RCC 7860 (cell line): ENCODE data around the gene SEC16B.
A peak's percentile ranks its signal among the peaks of the same experiment; 100 is the strongest.

ENCODE experiments used
- DNase-seq: peaks from one replicate; pipeline ENCODE4 v3.0.0-alpha.2; 2015; ENCODE audit warnings: low spot score
- FAIRE-seq: peaks from 2 replicates; lab custom pipeline; 2012; peaks lifted over from hg19 to GRCh38; lab: Jason Lieb, UNC

The SEC16B gene

GRCh38 chr1:177981200-177981599, 11.3 kb upstream of the SEC16B start:
- FAIRE-seq, result peak; percentile 83
- DNase-seq, result peak; percentile 67

GRCh38 chr1:177979272-177979671, 9.4 kb upstream of the SEC16B start:
- no peak for DNase-seq
- FAIRE-seq, result no peak

DNA sequence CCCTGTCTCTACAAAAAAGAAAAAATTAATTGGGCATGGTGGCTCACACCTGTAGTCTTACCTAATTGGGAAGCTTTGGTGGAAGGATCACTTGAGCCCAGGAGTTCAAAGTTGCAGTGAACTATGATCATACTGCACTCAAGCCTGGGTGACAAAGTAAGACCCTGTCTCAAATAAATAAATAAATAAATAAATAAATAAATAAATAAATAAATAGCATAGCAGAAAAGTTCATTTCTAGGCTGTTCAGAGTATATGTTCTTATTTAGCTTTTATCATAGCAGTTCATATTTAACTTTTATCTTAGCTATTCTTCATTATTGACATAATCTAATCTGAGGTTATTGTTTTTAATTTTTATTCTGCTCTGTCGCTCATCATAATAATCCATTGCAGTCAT, 8.7 kb upstream of the SEC16B start:
- DNase-seq, result no peak
- no peak for FAIRE-seq

GRCh38 chr1:177977141-177977540, 7.3 kb upstream of the SEC16B start:
- DNase-seq (no peak), FAIRE-seq (no peak)

DNA sequence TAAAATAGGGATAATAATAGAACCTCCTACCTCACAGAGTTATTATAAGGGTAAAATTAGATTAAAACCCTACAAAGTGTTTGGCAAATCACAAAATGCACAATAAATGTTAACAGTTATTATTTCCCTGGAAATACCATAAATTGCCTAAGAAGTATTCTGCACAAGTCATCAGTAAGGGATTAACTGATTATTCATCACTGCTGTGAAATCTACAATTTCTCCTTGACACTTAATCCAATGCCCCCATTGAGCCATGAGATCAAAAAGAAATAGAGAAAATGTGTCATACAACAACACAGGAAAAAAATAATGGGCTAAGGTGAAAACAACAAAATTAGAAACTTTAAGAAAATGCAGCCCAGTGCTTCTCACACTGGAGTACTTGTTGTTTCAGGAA, 6.7 kb upstream of the SEC16B start:
- DNase-seq, result peak; percentile 46
- no peak for FAIRE-seq

- peak; percentile 97 for FAIRE-seq
- DNase-seq, result peak; percentile 99
Measured at GRCh38 chr1:177975588-177976495, 6.0 kb upstream of the SEC16B start.

DNA sequence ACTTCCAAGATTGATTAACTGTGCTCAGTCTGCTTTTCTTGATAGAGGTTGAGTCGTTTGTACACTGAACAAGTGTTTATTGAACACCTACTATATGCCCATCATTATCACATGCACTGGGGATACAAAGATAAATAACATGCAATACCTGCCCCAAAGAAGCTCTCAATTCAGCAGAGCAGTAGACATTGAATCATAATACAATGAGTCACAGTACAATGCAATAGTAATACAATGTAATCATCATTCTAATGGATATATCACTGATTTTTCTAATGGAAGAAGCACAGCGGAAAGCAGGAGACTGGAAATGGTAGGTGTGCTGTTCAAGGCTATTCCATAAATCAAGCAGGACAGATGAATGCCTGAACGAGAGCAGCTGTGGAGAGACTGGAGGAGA, 3.7 kb upstream of the SEC16B start:
- FAIRE-seq, result no peak

DNA sequence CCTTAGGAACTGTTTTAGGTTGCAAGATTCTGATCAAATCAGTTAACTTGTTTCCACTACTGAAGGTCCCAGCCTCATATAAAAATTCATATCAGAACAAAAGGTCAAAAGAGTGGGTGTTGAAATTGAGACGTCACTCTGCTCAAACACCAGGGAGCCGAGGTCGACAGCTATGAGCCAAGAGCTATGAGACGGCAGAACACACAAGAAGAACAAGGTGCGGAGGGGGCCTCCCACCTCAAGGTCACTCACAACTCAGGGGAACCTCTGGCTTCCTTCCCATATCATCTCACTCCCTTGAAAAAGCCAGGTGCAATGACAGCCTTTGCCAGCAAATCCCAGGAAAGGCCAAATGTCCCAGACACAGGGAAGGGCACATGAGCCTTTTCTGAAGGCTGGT, 749 bp downstream of the SEC16B start:
- FAIRE-seq, result no peak

More for the DNA sequence above, 3.7 kb upstream of the SEC16B start:
- DNase-seq, result no peak

GRCh38 chr1:177966199-177966598, 3.7 kb downstream of the SEC16B start:
- DNase-seq (no peak), FAIRE-seq (no peak)

More for the DNA sequence above, 749 bp downstream of the SEC16B start:
- DNase-seq, result no peak

- DNase-seq (no peak), FAIRE-seq (no peak)
Measured at GRCh38 chr1:177965293-177965692, 4.6 kb downstream of the SEC16B start.

GRCh38 chr1:177964336-177964735, 5.5 kb downstream of the SEC16B start:
- FAIRE-seq, result no peak
- DNase-seq, result no peak

GRCh38 chr1:177960939-177961622, 8.8 kb downstream of the SEC16B start:
- no peak for DNase-seq
- no peak for FAIRE-seq

DNA sequence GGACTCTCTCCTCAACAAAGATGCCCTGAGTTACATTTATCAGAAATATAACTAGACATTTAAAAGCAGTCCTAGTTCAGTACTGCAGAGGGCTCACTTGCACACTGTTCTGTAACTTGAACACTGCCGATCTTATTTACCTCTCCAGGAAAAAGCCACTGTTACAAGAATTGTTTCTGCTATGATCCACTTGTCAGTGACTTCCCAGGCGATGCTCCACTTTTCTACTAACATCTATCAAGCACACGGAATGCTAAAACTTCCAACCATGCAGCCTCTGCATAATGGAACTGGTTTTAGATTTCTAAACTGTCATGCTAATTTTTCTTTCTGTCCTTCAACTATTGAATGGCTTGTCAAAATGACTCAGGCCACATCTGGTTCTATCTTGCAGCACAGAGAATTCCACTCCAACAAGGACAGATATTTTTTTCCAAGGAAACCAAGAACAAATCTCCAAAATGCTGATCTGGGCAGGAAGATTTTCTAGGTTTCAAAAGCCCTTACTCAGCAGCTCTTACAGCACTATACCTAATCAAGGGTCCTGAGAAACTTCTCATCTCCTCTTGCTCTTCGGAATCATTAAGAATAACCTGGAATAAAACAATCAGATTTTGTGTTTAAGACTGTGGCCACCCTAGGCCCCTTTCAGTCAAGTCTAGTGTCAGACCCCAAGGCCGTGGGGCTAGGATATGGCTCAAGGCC, 9.9 kb downstream of the SEC16B start:
- peak; percentile 35 for DNase-seq
- FAIRE-seq, result no peak

GRCh38 chr1:177958092-177958491, 11.8 kb downstream of the SEC16B start:
- FAIRE-seq (no peak), DNase-seq (no peak)

GRCh38 chr1:177954076-177954475, 15.8 kb downstream of the SEC16B start:
- FAIRE-seq (no peak), DNase-seq (no peak)

DNA sequence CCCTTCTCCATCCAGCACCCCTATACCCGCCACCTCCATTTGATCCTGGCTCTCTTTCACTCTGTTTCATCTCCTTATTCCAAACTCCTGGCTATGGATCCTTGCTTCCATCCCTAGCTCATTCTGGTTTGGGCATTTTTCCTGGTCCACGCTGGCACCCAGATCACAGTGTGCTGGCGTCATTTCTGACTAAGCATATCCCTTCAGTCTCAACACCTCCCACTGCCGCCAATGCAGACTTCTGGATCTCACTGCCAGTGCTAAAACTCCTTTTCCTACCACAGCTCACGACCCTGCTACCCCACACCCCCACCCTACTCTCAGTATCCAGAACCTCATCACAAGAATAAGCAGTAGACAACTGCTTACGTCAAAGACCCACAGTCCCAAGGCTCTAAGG, 16.3 kb downstream of the SEC16B start:
- DNase-seq, result no peak
- no peak for FAIRE-seq

- no peak for FAIRE-seq
- DNase-seq, result no peak
Measured at GRCh38 chr1:177952691-177953090, 17.2 kb downstream of the SEC16B start.

GRCh38 chr1:177952249-177952648, 17.6 kb downstream of the SEC16B start:
- no peak for FAIRE-seq

GRCh38 chr1:177950506-177950905, 19.4 kb downstream of the SEC16B start:
- DNase-seq (no peak), FAIRE-seq (no peak)

More at GRCh38 chr1:177952249-177952648, 17.6 kb downstream of the SEC16B start:
- DNase-seq, result no peak

DNA sequence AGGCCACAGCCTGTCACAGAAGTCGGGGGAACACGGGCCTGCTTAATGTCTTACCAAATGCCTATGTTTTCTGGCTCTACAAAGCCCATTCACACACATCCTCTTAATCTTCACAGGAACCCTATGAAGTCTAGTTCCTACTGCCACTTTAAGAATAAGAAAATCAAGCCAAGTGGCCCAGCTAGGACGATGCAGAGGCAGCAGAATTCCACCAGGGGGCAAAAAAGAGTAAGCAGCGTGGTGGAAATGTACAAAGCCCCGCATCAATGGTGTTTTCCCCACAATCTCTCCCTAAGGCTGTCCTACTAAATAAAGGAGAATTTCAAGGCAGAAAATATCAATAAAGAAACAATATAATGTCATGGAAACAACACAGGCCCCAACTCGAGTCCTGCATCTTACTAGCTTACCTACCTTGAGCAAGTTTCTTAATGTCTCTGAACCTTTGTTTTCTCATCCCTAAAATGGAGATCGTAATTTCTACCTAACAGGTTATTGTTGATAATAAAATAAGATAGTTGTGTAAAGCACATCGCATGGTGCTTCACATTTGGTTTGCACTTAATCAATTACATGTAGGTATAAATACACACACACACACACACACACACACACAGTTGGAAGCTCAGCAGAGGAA, 21.4 kb downstream of the SEC16B start:
- FAIRE-seq (peak; percentile 70), DNase-seq (peak; percentile 50)

- no peak for FAIRE-seq
- DNase-seq, result no peak
Measured at GRCh38 chr1:177947623-177948022, 22.2 kb downstream of the SEC16B start.
